Stimulated activated naive B cell treated with anti-CD40 and anti-IgM and Interleukin-4, amounts not matched to agents 10 μg/mL and 1 μg/mL and 100 μg/mL, for 72 hours (primary cell): ENCODE measurements around the gene STAT3.
"Not testable (repeated sequence)": the region's sequence is repeated elsewhere in the genome, so short reads cannot be mapped to it uniquely, and the experiment has no call there.

Experiments used
- ATAC-seq, 2 donors: fragments of 150-1000 bp; cut with Tn5 transposase; replicated peaks; 2 replicates each; pipeline ENCODE4 v1.10.0; 2021; ENCODE audit warnings: moderate library complexity in 1 of 2
- DNase-seq: peaks from one replicate; pipeline ENCODE4 v3.0.0; 2021
- H3K27ac Mint-ChIP-seq: one replicate; pipeline ENCODE4 v1.8.0; 2022; ENCODE audit warnings: mild to moderate bottlenecking, mixed read lengths
- H3K27me3 Mint-ChIP-seq, 2 donors: one replicate each; pipeline ENCODE4 v1.8.0; 2022; ENCODE audit warnings: mixed read lengths in 2 of 2
- H3K36me3 Mint-ChIP-seq, 2 donors: one replicate each; pipeline ENCODE4 v1.8.0; 2022; ENCODE audit warnings: mixed read lengths in 2 of 2, mild to moderate bottlenecking in 1 of 2
- H3K4me1 Mint-ChIP-seq, 2 donors: one replicate each; pipeline ENCODE4 v1.8.0; 2022; ENCODE audit warnings: mixed read lengths in 2 of 2, mild to moderate bottlenecking in 1 of 2
- H3K4me3 Mint-ChIP-seq, 2 donors: one replicate each; pipeline ENCODE4 v1.8.0; 2022; ENCODE audit warnings: mild to moderate bottlenecking in 2 of 2, mixed read lengths in 2 of 2, moderate library complexity in 1 of 2
- H3K9me3 Mint-ChIP-seq, 2 donors: one replicate each; pipeline ENCODE4 v1.8.0; 2022; ENCODE audit warnings: mixed read lengths in 2 of 2, mild to moderate bottlenecking in 1 of 2

The STAT3 gene

DNA sequence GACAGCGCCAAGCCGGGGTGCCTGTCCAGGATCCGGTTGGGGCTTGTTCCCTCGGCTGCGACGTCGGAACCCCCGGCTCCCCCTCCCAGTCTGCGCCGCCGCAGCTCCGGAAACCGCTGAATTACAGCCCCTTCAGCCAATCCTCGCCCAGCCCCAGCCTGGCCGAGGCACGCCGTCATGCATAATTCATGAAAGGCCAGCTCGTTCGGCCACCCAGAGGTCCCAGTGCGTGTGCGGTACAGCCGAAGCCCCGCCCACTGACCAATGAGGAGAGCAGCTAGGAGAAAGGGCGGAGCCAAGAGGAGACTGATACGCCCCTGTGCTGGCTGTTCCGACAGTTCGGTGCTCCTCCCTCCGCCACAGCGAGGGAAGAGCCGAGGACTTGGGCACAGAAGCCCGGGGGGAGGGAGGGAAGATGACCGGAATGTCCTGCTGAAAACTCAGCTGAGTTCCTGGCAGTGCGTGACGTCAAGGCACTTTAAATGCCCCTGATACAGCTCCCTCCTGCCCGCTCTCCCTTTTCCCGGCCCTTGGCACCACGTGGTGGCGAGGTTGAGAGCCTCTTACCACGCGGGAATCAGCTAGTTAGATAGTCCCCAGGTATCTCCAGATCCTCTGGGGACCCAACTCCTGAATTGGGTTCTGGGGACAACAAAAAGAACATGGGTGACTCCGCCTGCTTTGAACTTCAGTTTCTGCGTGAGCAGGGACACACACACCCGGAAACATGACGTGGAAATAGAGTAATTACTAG, at the start of gene STAT3:
TSS of gene STAT3 (minus strand) at position 62 of the 754 bp plus-strand sequence. CDS start 39,926 bp downstream, outside the sequence.
- Mint-ChIP-seq H3K27ac (peak within 1 kb of the TSS; percentile 100), H3K4me1 (peaks cover 23 to 55% of the 10 kb centered on the region in 2 donors), H3K9me3 (no peaks in the 10 kb centered on the region), H3K4me3 (peak within 1 kb of the TSS; percentile 87 to 94), H3K36me3 (peaks cover 10 to 25% of the 10 kb centered on the region in 2 donors), H3K27me3 (no peaks in the 10 kb centered on the region)
- ATAC-seq (peak; percentile 85 to 89), DNase-seq (peak; percentile 100)

DNA sequence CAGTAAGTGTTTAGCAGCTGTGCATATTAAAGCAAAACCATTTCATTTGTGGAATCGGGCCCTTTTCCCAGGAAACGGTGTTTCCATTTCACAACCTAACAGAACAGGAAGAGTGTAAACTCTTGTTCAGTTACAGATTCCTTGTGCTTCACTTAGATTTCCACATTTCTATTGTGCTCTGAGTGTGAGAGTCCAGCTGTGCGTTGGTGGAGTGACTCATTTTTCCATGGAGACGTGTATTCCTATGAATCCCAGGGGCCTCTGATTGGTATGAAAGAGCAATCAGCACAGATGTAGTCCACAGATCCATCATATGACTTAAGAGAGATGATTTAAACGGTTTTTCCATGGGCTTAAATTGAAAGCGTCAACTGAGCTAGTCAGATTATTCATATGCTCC, 48.1 kb upstream of the STAT3 start:
- DNase-seq, result no peak
- peaks cover under 1 to 6% of the 10 kb centered on the region in 2 donors for H3K4me1 Mint-ChIP-seq
- H3K4me3 Mint-ChIP-seq, result no peak overlapping the region
- no peaks in the 10 kb centered on the region for H3K36me3 Mint-ChIP-seq
- no peak overlapping the region for H3K27ac Mint-ChIP-seq
- no peaks in the 10 kb centered on the region for H3K9me3 Mint-ChIP-seq
- no peak for ATAC-seq
- no peaks in the 10 kb centered on the region for H3K27me3 Mint-ChIP-seq

DNA sequence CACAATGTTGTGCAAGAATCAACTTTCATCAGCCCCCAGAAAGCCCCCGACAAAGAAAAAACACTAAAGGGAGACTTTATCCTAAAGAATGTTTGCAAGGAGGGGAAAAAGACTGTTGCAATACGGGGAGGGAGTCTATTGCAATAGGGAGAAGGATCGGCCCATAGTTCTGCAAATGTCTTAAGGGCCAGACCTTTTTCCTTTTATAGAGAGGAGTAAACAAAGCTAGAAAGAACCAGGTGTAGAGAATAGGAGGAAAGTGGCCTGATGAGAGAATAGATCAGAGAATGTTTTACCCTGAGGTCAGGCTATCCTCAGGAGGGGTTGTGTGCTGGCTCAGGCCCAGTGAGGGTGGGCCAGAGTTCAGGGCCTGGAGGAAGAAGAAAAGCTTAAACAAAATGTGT, 43.5 kb upstream of the STAT3 start:
- H3K4me1 Mint-ChIP-seq, result peaks cover 8 to 11% of the 10 kb centered on the region in 2 donors
- no peak overlapping the region for H3K4me3 Mint-ChIP-seq
- no peaks in the 10 kb centered on the region for H3K9me3 Mint-ChIP-seq
- no peak overlapping the region for H3K27ac Mint-ChIP-seq
- DNase-seq, result no peak
- no peak for ATAC-seq
- H3K36me3 Mint-ChIP-seq, result no peaks in the 10 kb centered on the region
- H3K27me3 Mint-ChIP-seq, result no peaks in the 10 kb centered on the region

DNA sequence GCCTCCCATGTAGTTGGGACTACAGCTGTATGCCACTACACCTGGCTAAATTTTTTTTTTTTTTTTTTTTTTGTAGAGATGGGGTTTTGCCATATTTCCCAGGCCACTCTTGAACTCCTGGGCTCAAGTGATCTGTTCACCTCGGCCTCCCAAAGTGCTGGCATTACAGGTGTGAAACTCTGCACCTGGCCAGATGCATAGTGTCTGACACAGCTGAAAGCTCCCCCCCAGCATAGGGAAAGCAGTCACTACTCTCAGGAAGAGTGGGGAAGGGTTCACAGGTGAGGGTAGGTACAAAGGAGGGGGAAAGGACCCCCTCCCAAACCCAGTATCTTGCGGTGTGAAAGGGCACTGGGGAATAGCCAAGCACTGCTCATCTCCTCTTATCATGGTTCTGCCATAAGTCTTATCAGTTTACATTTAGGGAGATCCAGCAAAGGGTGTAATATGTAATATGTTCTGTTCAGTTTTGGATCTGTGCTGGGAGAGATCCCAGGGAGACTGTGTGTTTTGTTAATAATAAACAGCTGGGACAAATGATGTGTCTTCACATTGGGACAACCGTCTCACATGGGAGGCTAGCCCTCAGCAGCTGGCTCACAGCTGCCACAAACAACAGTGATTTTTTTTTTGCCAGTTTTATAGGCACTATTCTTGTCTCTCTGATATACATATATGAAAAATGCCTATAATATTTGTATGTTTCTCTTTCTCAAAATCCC, 41.6 kb upstream of the STAT3 start:
- DNase-seq, result no peak
- Mint-ChIP-seq H3K36me3 (no peaks in the 10 kb centered on the region), H3K4me3 (no peak overlapping the region), H3K27me3 (peaks cover under 1 to 6% of the 10 kb centered on the region in 2 donors), H3K4me1 (peaks cover 8 to 11% of the 10 kb centered on the region in 2 donors), H3K9me3 (no peaks in the 10 kb centered on the region), H3K27ac (no peak overlapping the region)
- no peak for ATAC-seq

DNA sequence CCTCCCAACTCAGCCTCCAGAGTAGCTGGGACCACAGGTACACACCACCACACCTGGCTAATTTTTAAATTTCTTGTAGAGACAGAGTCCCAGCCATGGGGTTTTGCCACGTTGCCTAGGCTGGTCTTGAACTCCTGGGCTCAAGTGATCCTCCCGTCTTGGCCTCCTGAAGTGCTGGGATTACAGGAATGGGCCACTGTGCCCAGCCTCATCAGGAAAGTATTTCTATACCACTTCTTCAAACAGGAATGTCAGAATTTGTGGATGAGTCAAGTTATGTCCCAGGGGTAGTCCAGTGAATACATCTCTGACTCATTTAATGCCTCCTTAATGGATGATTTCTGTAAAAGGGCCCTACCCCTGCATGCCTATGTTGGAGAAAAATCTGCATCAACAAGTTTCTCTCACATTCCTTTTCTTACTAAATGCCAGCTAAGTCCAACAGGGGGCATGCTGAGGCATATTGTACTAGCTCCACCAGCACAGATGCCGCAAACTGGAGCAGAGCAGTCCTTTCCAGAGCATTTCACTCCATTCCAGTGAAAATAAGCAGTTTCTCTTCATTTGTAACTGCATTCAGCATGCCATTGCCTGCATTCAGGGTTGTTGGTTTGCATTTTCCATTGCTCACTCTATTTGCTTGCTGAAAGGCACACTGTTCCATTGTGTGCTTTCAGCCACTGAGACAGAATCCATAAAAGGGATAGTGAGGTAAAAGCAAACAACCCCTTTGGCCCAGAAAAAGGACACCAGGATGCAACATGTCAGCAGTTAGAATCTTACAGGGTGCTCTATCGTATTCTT, 40.1 kb upstream of the STAT3 start:
- Mint-ChIP-seq H3K4me3 (no peak overlapping the region), H3K36me3 (no peaks in the 10 kb centered on the region), H3K4me1 (peaks cover 8 to 11% of the 10 kb centered on the region in 2 donors), H3K27ac (no peak overlapping the region), H3K9me3 (no peaks in the 10 kb centered on the region), H3K27me3 (peaks cover 4 to 16% of the 10 kb centered on the region in 2 donors)
- ATAC-seq (peak; percentile 82 to 91), DNase-seq (no peak)

DNA sequence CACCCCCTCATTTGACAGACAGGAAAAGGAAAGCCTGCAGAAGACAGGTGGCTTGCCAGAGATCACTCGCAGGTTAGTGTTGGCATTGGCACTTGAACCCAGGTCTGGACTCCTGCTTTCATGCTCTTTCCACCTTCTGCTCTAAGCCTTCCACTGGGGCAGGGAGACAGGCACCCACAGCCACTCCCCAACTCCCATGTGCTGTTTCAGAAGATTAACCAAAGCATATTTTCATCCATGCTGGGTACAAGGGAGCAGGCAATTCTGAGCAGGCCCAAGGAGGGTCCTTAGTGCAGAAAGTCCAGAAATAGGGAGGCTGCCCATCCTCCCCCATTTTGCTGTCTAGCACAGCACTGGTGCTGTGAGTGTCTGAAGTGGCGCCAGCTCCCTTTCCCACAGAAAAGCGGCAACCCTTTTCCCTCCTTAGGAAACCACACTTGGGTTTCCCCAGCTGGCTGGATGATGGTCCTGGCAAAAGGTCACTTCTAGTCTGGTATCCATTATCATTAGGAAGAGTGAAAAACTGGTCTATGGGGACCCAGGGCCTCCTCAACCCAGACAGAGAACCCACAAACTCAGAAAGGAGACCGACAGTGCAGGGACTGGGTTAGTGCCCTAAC, 36.9 kb upstream of the STAT3 start:
- ATAC-seq (no peak), DNase-seq (no peak)
- H3K27ac Mint-ChIP-seq, result no peak overlapping the region
- H3K4me3 Mint-ChIP-seq, result no peak overlapping the region
- H3K36me3 Mint-ChIP-seq, result no peaks in the 10 kb centered on the region
- H3K27me3 Mint-ChIP-seq, result peaks cover 24 to 45% of the 10 kb centered on the region in 2 donors
- peaks cover 21 to 40% of the 10 kb centered on the region in 2 donors for H3K4me1 Mint-ChIP-seq
- H3K9me3 Mint-ChIP-seq, result no peaks in the 10 kb centered on the region

DNA sequence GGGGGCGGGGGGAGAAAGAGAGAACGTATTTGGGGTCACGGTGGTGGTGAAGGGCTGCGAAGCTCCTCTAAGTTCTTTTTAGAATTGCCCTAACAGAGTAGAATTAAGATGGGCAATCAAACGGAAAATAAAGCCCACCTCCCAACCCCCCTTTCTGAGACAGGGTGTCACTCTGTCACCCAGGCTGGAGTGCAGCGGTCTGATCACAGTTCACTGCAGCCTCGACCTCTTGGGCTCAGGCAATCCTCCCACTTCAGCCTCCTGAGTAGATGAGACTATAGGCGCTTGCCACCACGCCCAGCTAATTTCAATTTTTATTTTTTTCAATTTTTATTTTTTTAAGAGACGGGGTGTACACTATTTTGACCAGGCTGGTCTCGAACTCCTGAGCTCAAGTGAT, 35.5 kb upstream of the STAT3 start:
- H3K4me3 Mint-ChIP-seq, result no peak overlapping the region
- H3K27me3 Mint-ChIP-seq, result peaks cover 30 to 53% of the 10 kb centered on the region in 2 donors
- no peak overlapping the region for H3K27ac Mint-ChIP-seq
- peaks cover 24 to 44% of the 10 kb centered on the region in 2 donors for H3K4me1 Mint-ChIP-seq
- no peaks in the 10 kb centered on the region for H3K36me3 Mint-ChIP-seq
- no peak for ATAC-seq
- DNase-seq, result no peak
- no peaks in the 10 kb centered on the region for H3K9me3 Mint-ChIP-seq

DNA sequence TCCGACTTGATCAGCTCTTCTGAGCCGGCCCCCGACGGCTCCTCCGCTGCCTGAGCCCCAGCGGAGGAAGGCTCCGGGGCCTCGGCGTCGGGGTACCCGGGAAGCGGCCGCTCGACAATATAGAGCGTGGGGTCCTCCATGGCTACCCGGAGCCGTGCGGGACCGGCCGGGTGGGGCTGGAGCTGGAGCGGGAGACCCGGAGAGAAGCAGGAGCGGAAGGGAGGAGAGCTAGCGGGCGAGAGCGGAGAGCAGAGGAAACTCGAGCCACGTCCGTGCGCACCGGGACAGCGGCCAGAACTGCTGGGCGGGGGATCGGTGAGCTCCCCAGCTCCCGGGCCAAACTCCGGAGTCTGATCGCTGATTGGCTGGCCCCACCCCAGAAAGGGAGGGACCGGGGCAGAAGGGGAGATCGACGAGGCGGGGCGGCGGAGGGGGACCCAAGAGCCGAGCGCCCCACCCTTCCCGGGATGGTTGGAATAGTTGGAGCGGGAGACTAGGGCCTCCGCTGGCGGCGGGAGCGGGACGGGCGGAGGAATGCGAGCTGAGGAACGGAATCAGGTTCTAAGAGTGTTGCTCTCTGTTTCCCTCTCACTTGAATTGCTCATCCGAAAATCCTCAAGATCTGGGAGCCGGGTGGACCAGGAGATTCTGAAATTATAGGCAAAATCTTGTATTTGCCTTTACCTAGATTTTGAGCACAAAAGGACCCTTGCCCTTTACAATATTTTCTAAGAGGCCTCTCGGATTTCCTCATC, 34.9 kb upstream of the STAT3 start, which contains the start of gene CAVIN1:
TSS of gene CAVIN1 (minus strand) at position 299 of the 755 bp plus-strand sequence. CDS start at position 140, 159 bp downstream.
- ATAC-seq (peak; percentile 36 to 38), DNase-seq (no peak)
- H3K36me3 Mint-ChIP-seq, result no peaks in the 10 kb centered on the region
- H3K9me3 Mint-ChIP-seq, result no peaks in the 10 kb centered on the region
- peak within 1 kb of the TSS; percentile 84 to 85 for H3K4me3 Mint-ChIP-seq
- peaks cover 30 to 53% of the 10 kb centered on the region in 2 donors for H3K27me3 Mint-ChIP-seq
- H3K27ac Mint-ChIP-seq, result peak within 1 kb of the TSS; percentile 78
- peaks cover 18 to 38% of the 10 kb centered on the region in 2 donors for H3K4me1 Mint-ChIP-seq

DNA sequence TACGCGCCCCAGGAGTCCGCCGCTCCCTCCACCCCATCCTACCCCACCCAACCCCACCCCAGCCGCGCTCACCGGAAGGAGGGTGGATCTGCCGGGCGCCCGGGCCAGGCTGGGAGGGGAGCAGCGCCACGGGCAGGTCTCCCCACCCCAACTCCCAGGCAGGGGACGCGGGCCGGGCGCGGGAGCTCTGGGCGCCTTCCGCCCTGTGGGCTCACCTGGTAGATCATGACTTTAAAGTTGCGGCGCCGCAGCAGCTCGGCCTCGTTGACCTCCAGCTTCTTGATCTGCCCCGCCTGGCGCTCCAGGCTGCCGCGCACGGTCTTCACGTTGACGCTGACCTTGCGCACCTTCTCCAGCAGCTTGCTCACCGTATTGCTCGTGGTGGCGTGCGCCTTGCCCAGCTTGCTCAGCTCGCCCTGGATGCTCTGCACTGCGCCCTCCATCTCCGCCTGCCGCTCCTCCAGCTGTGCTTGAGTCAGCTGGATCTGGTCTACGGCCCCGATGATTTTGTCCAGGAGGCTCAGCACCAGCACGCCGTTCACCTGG, 34.2 kb upstream of the STAT3 start:
- DNase-seq, result no peak
- Mint-ChIP-seq H3K27ac (peak overlapping the region; percentile 78), H3K4me3 (peak overlapping the region; percentile 84 to 85), H3K27me3 (peaks cover 30 to 53% of the 10 kb centered on the region in 2 donors), H3K36me3 (no peaks in the 10 kb centered on the region), H3K9me3 (no peaks in the 10 kb centered on the region), H3K4me1 (peaks cover 17 to 36% of the 10 kb centered on the region in 2 donors)
- peak; percentile 65 to 75 for ATAC-seq

DNA sequence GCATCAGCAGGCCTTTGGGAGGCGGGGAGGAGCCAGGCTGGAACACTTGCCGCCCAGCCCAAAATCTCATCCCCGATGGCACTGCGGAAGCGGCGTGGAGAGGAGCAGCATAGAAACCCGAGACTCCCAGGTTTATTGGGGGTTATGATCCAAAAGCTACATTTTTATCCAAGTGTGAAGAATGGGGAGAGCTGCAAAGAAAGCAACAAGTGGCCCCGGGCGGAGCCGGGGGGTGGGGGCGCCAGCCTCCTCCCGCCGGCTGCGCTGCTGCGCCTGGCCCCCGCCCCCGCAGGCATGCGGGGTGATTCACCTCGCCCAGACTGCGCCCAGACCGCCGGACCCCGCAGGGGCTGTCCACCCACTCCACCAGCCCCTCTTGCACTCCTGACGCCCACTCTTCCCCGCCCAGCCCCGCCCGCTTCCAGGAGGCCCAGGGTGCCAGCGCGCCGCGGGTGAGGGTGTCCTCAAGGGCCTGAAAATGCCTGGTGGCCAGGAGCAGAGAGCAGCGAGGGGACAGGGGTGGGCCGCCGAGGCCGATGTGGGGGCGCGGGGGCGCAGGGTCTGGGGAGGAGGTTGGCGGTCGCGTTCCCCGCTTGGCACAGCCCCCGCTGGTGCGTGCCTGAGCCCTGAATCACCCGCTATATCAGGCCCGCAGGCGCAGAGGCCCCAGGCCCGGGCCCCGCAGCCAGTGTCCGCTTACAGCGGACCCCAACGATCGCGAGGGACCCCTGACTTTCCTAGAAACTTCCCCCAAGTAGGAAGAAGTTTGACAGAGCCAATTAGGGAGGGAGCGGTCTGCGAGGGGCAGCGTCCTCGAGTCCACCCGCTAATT, 33.5 kb upstream of the STAT3 start:
- DNase-seq (no peak), ATAC-seq (peak; percentile 40 to 41)
- H3K4me3 Mint-ChIP-seq, result peak overlapping the region; percentile 75 to 85
- H3K4me1 Mint-ChIP-seq, result peaks cover 17 to 36% of the 10 kb centered on the region in 2 donors
- H3K9me3 Mint-ChIP-seq, result no peaks in the 10 kb centered on the region
- H3K27me3 Mint-ChIP-seq, result peaks cover 30 to 53% of the 10 kb centered on the region in 2 donors
- H3K27ac Mint-ChIP-seq, result peak overlapping the region; percentile 25
- H3K36me3 Mint-ChIP-seq, result no peaks in the 10 kb centered on the region

DNA sequence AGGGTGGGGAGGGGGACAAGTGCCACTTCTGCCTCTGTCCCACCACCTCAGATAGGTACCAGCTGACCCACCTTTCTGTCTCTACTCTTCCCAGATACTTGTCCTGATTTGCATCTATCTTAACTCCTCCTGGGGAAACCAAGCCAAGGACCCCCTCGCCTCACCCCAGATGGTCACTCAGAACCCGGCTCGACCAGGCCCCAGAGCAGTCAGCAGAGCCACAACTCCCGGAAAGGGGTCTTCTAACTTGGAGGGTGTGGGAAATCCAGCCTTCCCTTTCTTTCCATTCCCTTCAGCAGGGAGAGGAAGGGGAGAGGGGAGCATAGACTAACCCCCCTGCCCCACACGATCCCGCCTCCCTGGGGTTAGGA, 32.9 kb upstream of the STAT3 start:
- DNase-seq (no peak), ATAC-seq (no peak)
- H3K27me3 Mint-ChIP-seq, result peaks cover 30 to 50% of the 10 kb centered on the region in 2 donors
- H3K4me3 Mint-ChIP-seq, result peak overlapping the region; percentile 75
- peak overlapping the region; percentile 25 for H3K27ac Mint-ChIP-seq
- H3K4me1 Mint-ChIP-seq, result peaks cover 17 to 36% of the 10 kb centered on the region in 2 donors
- H3K9me3 Mint-ChIP-seq, result no peaks in the 10 kb centered on the region
- no peaks in the 10 kb centered on the region for H3K36me3 Mint-ChIP-seq

DNA sequence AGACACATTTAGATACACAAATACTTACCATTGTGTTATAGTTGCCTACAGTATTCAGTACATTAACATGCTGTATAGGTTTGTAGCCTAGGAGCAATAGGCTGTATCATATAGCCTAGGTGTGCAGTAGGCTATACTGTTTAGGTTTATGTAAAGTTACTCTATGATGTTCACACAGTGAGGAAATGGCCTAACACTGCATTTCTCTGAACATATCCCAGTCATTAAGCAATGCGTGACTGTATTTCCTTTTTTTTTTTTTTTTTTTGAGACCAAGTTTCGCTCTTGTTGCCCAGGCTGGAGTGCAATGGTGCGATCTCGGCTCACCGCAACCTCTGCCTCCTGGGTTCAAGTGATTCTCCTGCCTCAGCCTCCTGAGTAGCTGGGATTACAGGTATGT, 29.7 kb upstream of the STAT3 start:
- not testable (repeated sequence) for DNase-seq, H3K27ac Mint-ChIP-seq, H3K4me3 Mint-ChIP-seq, H3K9me3 Mint-ChIP-seq, H3K36me3 Mint-ChIP-seq, ATAC-seq
- Mint-ChIP-seq H3K27me3 (peaks cover 26 to 33% of the 10 kb centered on the region in 2 donors), H3K4me1 (peaks cover 30 to 50% of the 10 kb centered on the region in 2 donors)
